Breast epithelium (tissue), 4 donors: ENCODE results near the gene PSD4. TPM values are rescaled to one million over a fixed set of nuclear protein-coding genes. Genes with fewer than 3 reads are reported as not detected.

ENCODE experiments used
- DNase-seq, 2 donors: peaks; one replicate each; pipeline ENCODE4 v3.0.0-alpha.2; 2019; ENCODE audit warnings: low spot score in 2 of 2
- H3K27ac ChIP-seq, 2 donors: fragments of 200-600 bp; sonication (generic) in 1 of 2; one replicate each; pipeline ENCODE4 v1.5.1; 2016 to 2019; ENCODE audit warnings: mild to moderate bottlenecking in 1 of 2
- H3K27me3 ChIP-seq, 2 donors: fragments of 200-600 bp; sonication (generic) in 1 of 2; one replicate each; pipeline versions ENCODE4 v1.5.1 to v1.6.0; 2017 to 2019; ENCODE audit warnings: control low read depth in 1 of 2, mild to moderate bottlenecking in 1 of 2
- H3K36me3 ChIP-seq: fragments of 200-600 bp; one replicate; pipeline ENCODE4 v1.5.1; 2019
- H3K4me1 ChIP-seq, 2 donors: fragments of 200-600 bp; sonication (generic); one replicate each; pipeline ENCODE4 v1.5.1; 2016 to 2019; ENCODE audit warnings: control low read depth in 1 of 2
- H3K4me3 ChIP-seq, 3 donors: fragments of 200-600 bp; sonication (generic); 1 replicate in 2 of 3; 2 replicates in 1 of 3; pipeline ENCODE4 v1.5.1; 2016 to 2019; ENCODE audit warnings: mild to moderate bottlenecking in 3 of 3, moderate library complexity in 2 of 3
- H3K9me3 ChIP-seq, 2 donors: fragments of 200-600 bp; sonication (generic) in 1 of 2; one replicate each; pipeline ENCODE4 v1.5.1; 2016 to 2019; ENCODE audit warnings: control low read depth in 1 of 2
- CTCF ChIP-seq, 3 donors: fragments of 450-650 bp; IDR thresholded peaks; one replicate each; pipeline ENCODE4 v1.5.1; 2016 to 2017; ENCODE audit warnings: antibody characterized with exemption in 3 of 3, mild to moderate bottlenecking in 3 of 3, moderate library complexity in 3 of 3
- POLR2A ChIP-seq: fragments of 450-650 bp; IDR thresholded peaks from one replicate; pipeline ENCODE4 v1.6.1; 2016; ENCODE audit warnings: antibody characterized with exemption, mild to moderate bottlenecking, moderate library complexity
- POLR2AphosphoS5 ChIP-seq, 3 donors: sonication (generic); formaldehyde crosslinking; IDR thresholded peaks; one replicate each; pipeline ENCODE4 v1.6.1; 2017; ENCODE audit warnings: antibody characterized with exemption in 3 of 3
- intact Hi-C: fragments of 100-400 bp; cut with DNase I; formaldehyde crosslinking; loops from one replicate; pipeline ENCODE4 v1.15.1; 2023; ENCODE audit warnings: low total_unique reads
- total RNA-seq, 3 donors: library from RNA; depleted of rRNA; stranded (reverse); fragments of >200 nt; gene quantifications; one replicate each; pipeline ENCODE4 v1.1.0, GENCODE V29; 2016

Gene PSD4
- total RNA-seq, 3 donors from 2014 or later: 4.3 to 61.2 (median 40.3) TPM

GRCh38 chr2:113133704-113134598 is 39.8 kb upstream of the PSD4 start:
- Histone ChIP-seq H3K27ac (no peak overlapping the region), H3K27me3 (no peaks in the 10 kb centered on the region), H3K9me3 (no peaks in the 10 kb centered on the region), H3K4me1 (no peaks in the 10 kb centered on the region), H3K4me3 (no peak overlapping the region), H3K36me3 (no peaks in the 10 kb centered on the region)
- intact Hi-C loops: no loop called here
- DNase-seq: no peak
- TF ChIP-seq POLR2A: no peak
- no peak for TF ChIP-seq POLR2AphosphoS5 (IDR thresholded peaks at IDR 0.05)
- TF ChIP-seq CTCF (IDR thresholded peaks at IDR 0.05): no peak

DNA sequence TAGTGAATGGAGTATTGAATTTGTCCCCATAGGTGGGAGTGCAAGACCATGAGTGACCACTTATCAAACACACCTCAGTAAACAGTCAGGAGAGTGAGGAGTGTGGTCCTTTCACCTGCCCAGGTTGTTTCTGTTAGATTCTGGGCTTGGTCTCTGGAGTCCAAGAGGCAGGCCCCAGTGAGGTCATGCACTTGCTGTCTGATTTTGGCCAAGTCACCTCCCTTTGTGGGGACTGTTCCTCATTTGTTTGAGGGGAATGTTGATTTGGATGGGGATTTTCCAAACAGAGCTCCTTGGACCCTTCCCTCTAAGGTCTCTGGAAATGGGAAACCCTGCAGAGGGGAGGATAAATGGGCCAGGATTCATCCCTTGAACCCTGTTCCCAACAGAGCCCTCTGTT is 39.1 kb upstream of the PSD4 start:
- Histone ChIP-seq H3K9me3 (no peaks in the 10 kb centered on the region), H3K27me3 (no peaks in the 10 kb centered on the region), H3K4me3 (no peak overlapping the region), H3K4me1 (no peaks in the 10 kb centered on the region), H3K36me3 (no peaks in the 10 kb centered on the region), H3K27ac (no peak overlapping the region)
- DNase-seq: no peak
- intact Hi-C loops: no loop called here
- no peak for TF ChIP-seq CTCF (IDR thresholded peaks at IDR 0.05)
- TF ChIP-seq POLR2AphosphoS5 (IDR thresholded peaks at IDR 0.05): no peak
- TF ChIP-seq POLR2A: no peak

DNA sequence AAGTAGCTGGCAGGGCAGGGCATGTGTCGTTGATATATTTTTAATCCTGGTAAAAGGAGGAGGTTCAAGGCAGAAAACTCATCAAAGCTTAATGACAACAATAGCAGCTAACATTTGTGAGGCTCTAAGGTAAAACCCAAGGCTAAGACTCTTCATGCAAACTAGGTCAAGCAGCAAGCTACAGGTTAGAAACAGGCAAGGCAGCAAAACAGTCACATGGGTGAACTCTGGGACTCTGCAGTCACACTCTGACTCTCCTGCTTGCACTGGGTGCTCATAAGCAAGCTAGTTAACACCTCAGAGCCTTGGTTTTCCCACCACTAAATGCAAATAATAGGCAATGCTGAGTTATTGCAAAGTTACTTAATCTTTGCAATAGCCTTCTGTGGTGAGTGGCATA is 38.5 kb upstream of the PSD4 start:
- Histone ChIP-seq H3K9me3 (no peaks in the 10 kb centered on the region), H3K4me1 (no peaks in the 10 kb centered on the region), H3K27ac (no peak overlapping the region), H3K4me3 (no peak overlapping the region), H3K36me3 (no peaks in the 10 kb centered on the region), H3K27me3 (no peaks in the 10 kb centered on the region)
- DNase-seq: no peak
- no peak for TF ChIP-seq POLR2A
- TF ChIP-seq POLR2AphosphoS5 (IDR thresholded peaks at IDR 0.05): no peak
- no peak for TF ChIP-seq CTCF (IDR thresholded peaks at IDR 0.05)
- intact Hi-C loops: no loop called here

DNA sequence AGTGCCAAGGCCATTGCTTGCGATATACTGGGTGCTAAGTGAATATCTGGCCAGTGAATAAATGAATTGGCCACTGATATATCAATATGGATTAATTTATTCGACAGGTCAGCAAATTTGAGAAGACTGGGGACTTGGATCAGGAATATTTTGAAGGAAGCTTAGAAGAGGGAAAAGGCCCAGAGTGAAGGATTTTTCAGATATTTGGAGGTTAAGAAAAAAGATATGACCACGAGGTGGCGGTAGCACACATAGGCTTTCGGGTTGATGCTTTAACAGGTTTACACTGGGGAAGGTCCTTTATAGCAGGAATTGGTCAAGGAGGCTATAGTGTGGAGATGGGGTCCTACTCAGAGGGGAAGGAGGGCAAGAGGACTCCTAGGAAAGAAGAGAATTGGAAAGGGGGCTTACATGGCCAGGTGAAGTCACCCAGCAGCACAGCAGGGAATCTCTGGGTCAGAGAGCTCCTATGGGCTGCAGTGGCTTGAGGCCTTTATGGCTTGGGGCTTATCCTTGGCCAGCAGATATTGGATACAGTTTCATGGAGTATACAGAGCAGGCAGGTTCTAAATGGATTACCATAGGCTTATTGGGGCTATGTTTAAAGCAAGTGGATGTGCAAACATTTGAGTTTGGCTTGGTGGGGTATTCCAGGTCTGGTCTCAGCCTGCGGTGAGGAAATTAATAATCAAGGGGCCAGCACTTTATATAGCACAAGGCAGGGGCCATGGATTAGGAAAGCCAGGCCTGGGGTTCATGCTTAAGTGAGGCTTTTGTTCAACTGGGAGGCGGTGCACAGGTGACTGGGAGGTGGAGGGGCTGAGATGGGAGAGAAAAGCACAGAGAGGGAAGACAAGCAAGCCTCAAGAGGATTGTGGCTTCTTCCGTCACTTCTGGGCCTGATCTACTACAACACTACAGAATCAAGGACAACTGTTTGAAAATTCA is 36.7 kb upstream of the PSD4 start:
- peak; percentile 13 to 54 (median 46) for TF ChIP-seq CTCF (IDR thresholded peaks at IDR 0.05)
- no peak for TF ChIP-seq POLR2A
- H3K36me3 ChIP-seq: no peaks in the 10 kb centered on the region
- no peaks in the 10 kb centered on the region for H3K9me3 ChIP-seq
- H3K27me3 ChIP-seq: no peaks in the 10 kb centered on the region
- H3K27ac ChIP-seq: no peak overlapping the region
- H3K4me1 ChIP-seq: no peaks in the 10 kb centered on the region
- intact Hi-C loops: no loop called here
- H3K4me3 ChIP-seq: no peak overlapping the region
- DNase-seq: no peak

GRCh38 chr2:113137827-113138226 is 35.9 kb upstream of the PSD4 start:
- Histone ChIP-seq H3K27me3 (no peaks in the 10 kb centered on the region), H3K4me1 (no peaks in the 10 kb centered on the region), H3K27ac (no peak overlapping the region), H3K36me3 (no peaks in the 10 kb centered on the region), H3K9me3 (no peaks in the 10 kb centered on the region), H3K4me3 (no peak overlapping the region)
- no peak for TF ChIP-seq POLR2A
- TF ChIP-seq POLR2AphosphoS5 (IDR thresholded peaks at IDR 0.05): no peak
- TF ChIP-seq CTCF (IDR thresholded peaks at IDR 0.05): no peak
- DNase-seq: no peak
- intact Hi-C loops: no loop called here
